DND-41 (cell line): ENCODE results near the gene JPH3.

Experiments used
- ATAC-seq: fragments of 200-7000 bp; cut with Tn5 transposase; 3 replicates; pipeline ENCODE4 v1.9.1; 2021; ENCODE audit warnings: low read depth; ENCODE audit not compliant: insufficient read depth
- DNase-seq: peaks from one replicate; pipeline ENCODE4 v3.0.0-alpha.2; 2020
- H2AFZ ChIP-seq: 2 replicates; pipeline ENCODE4 v1.6.0; 2012; ENCODE audit warnings: low read depth, low read length
- H3K27ac ChIP-seq: 2 replicates; pipeline ENCODE4 v1.5.1; 2012; ENCODE audit warnings: low read length, inconsistent platforms
- H3K27me3 ChIP-seq: fragments of 200-600 bp; sonication (generic); 2 replicates; pipeline ENCODE4 v1.6.0; 2012; ENCODE audit warnings: low read length, mild to moderate bottlenecking, inconsistent platforms; ENCODE audit not compliant: insufficient read depth, poor library complexity
- H3K36me3 ChIP-seq: 2 replicates; pipeline ENCODE4 v1.5.1; 2012; ENCODE audit warnings: low read length, inconsistent platforms; ENCODE audit not compliant: insufficient read depth
- H3K4me1 ChIP-seq: 2 replicates; pipeline ENCODE4 v1.5.1; 2012; ENCODE audit warnings: mild to moderate bottlenecking, low read length; ENCODE audit not compliant: insufficient read depth
- H3K4me2 ChIP-seq: 2 replicates; pipeline ENCODE4 v1.6.0; 2012; ENCODE audit warnings: mild to moderate bottlenecking, moderate library complexity, low read length, inconsistent platforms; ENCODE audit not compliant: insufficient read depth
- H3K4me3 ChIP-seq, 2 experiments: fragments of 200-600 bp in 1 of 2; shearing (Covaris generic) in 1 of 2; 2 replicates each; pipeline ENCODE4 v1.5.1; 2012 to 2016; ENCODE audit warnings: inconsistent platforms in 2 of 2, low read length in 2 of 2, mild to moderate bottlenecking in 2 of 2, low read depth in 1 of 2, moderate library complexity in 1 of 2
- H3K79me2 ChIP-seq: 2 replicates; pipeline ENCODE4 v1.6.0; 2012; ENCODE audit warnings: low read length, inconsistent platforms; ENCODE audit not compliant: insufficient read depth
- H3K9ac ChIP-seq: 2 replicates; pipeline ENCODE4 v1.6.0; 2012; ENCODE audit warnings: low read depth, mild to moderate bottlenecking, inconsistent platforms, low read length, moderate library complexity
- H3K9me3 ChIP-seq: 2 replicates; pipeline ENCODE4 v1.5.1; 2012; ENCODE audit warnings: low read length, moderate library complexity, mild to moderate bottlenecking, inconsistent platforms; ENCODE audit not compliant: insufficient read depth, severe bottlenecking
- H4K20me1 ChIP-seq: 2 replicates; pipeline ENCODE4 v1.6.0; 2012; ENCODE audit warnings: low read length; ENCODE audit not compliant: insufficient read depth
- CTCF ChIP-seq: IDR thresholded peaks from 2 replicates; pipeline ENCODE4 v1.5.1; 2012; ENCODE audit warnings: borderline replicate concordance, low read length, moderate library complexity, mild to moderate bottlenecking; ENCODE audit not compliant: poor library complexity, severe bottlenecking; ENCODE audit errors: extremely low read depth
- EZH2 ChIP-seq: IDR thresholded peaks from 3 replicates; pipeline ENCODE4 v1.6.1; 2012; ENCODE audit warnings: borderline replicate concordance, low read depth, mild to moderate bottlenecking, moderate library complexity, low read length, inconsistent platforms; ENCODE audit not compliant: severe bottlenecking

Gene JPH3

GRCh38 chr16:87587636-87588035 lies 14.7 kb upstream of the JPH3 start:
- Histone ChIP-seq H3K4me2 (no peak overlapping the region), H3K27me3 (no peaks in the 10 kb centered on the region)

GRCh38 chr16:87592018-87592712 lies 10.1 kb upstream of the JPH3 start:
- H3K4me1 ChIP-seq = no peaks in the 10 kb centered on the region
- H3K79me2 ChIP-seq = no peaks in the 10 kb centered on the region
- H3K9ac ChIP-seq = no peak overlapping the region
- H4K20me1 ChIP-seq = 0 out of 2 replicates have a peak, but pooled peaks cover 4% of the 10 kb centered on the region
- TF ChIP-seq EZH2 = no peak
- no peak for TF ChIP-seq CTCF
- no peak for ATAC-seq
- H3K36me3 ChIP-seq = no peaks in the 10 kb centered on the region
- no peak overlapping the region for H3K4me3 ChIP-seq
- no peak for DNase-seq
- no peaks in the 10 kb centered on the region for H3K9me3 ChIP-seq
- no peak overlapping the region for H3K27ac ChIP-seq
- no peak overlapping the region for H3K4me2 ChIP-seq
- no peak overlapping the region for H2AFZ ChIP-seq
- no peaks in the 10 kb centered on the region for H3K27me3 ChIP-seq

More at GRCh38 chr16:87587636-87588035, 14.7 kb upstream of the JPH3 start:
- no peak overlapping the region for H3K27ac ChIP-seq
- 0 out of 2 replicates have a peak, but pooled peaks cover 4% of the 10 kb centered on the region for H4K20me1 ChIP-seq
- no peak for TF ChIP-seq CTCF
- TF ChIP-seq EZH2 = no peak
- H3K36me3 ChIP-seq = no peaks in the 10 kb centered on the region
- H3K4me1 ChIP-seq = no peaks in the 10 kb centered on the region
- H3K9ac ChIP-seq = no peak overlapping the region
- H3K9me3 ChIP-seq = no peaks in the 10 kb centered on the region
- H3K79me2 ChIP-seq = no peaks in the 10 kb centered on the region
- no peak for DNase-seq
- H3K4me3 ChIP-seq = no peak overlapping the region
- no peak for ATAC-seq
- no peak overlapping the region for H2AFZ ChIP-seq

GRCh38 chr16:87593710-87594258 lies 8.5 kb upstream of the JPH3 start:
- H3K27me3 ChIP-seq = no peaks in the 10 kb centered on the region
- TF ChIP-seq EZH2 (no peak), CTCF (no peak)
- H3K9me3 ChIP-seq = no peaks in the 10 kb centered on the region
- no peak overlapping the region for H3K9ac ChIP-seq
- H3K79me2 ChIP-seq = no peaks in the 10 kb centered on the region
- H3K27ac ChIP-seq = no peak overlapping the region
- H4K20me1 ChIP-seq = no peaks in the 10 kb centered on the region
- H2AFZ ChIP-seq = no peak overlapping the region
- DNase-seq = no peak
- ATAC-seq = no peak
- no peak overlapping the region for H3K4me3 ChIP-seq
- H3K4me2 ChIP-seq = no peak overlapping the region
- no peaks in the 10 kb centered on the region for H3K4me1 ChIP-seq
- no peaks in the 10 kb centered on the region for H3K36me3 ChIP-seq
